C4-2B (cell line): Measurements from ENCODE around the gene CRIP2.
A peak's percentile ranks its signal among the peaks of the same experiment; 100 is the strongest.

Experiments
- H3K27ac ChIP-seq: fragments of 450-650 bp; 2 replicates; pipeline ENCODE4 v1.5.1; 2017
- ZFX ChIP-seq: fragments of 450-650 bp; IDR thresholded peaks from 2 replicates; pipeline ENCODE4 v1.6.1; 2017
- TF ChIP-seq, protein P1 (sequence below): fragments of 450-650 bp; conservative IDR thresholded peaks from 2 replicates; pipeline ENCODE4 v1.5.1; 2017; ENCODE audit warnings: mild to moderate bottlenecking

The CRIP2 gene

DNA sequence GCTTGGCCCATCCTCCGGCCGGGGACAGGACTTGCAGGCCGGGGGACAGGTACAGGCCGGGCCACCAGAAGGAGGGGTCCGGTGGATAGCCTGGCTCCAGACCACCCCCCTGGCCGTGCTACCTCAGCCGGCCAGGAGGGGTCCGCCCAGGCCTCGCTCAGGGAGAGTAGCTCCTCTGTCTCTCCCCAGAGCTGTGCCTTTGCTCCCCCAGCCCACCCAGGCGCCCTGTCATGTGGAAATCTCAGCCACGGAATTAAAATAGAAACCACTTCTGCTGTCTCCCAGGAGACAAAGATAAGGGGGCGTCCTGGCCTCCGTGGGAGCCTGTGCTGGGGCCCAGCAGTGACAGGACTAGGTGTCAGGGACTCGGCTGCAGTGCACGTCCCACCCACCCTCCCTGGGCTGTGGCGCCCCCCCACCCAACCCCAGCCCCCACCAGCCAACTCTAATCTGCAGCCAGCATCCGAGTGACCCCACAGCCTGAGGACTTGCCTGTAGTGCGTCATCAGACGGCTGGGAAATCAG lies 3.3 kb upstream of the CRIP2 start:
- no peak for TF ChIP-seq ZFX
- TF ChIP-seq, protein P1, sequence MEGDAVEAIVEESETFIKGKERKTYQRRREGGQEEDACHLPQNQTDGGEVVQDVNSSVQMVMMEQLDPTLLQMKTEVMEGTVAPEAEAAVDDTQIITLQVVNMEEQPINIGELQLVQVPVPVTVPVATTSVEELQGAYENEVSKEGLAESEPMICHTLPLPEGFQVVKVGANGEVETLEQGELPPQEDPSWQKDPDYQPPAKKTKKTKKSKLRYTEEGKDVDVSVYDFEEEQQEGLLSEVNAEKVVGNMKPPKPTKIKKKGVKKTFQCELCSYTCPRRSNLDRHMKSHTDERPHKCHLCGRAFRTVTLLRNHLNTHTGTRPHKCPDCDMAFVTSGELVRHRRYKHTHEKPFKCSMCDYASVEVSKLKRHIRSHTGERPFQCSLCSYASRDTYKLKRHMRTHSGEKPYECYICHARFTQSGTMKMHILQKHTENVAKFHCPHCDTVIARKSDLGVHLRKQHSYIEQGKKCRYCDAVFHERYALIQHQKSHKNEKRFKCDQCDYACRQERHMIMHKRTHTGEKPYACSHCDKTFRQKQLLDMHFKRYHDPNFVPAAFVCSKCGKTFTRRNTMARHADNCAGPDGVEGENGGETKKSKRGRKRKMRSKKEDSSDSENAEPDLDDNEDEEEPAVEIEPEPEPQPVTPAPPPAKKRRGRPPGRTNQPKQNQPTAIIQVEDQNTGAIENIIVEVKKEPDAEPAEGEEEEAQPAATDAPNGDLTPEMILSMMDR = no peak
- 0 out of 2 replicates have a peak overlapping the region, but pooled peaks have one; percentile 3 for H3K27ac ChIP-seq

DNA sequence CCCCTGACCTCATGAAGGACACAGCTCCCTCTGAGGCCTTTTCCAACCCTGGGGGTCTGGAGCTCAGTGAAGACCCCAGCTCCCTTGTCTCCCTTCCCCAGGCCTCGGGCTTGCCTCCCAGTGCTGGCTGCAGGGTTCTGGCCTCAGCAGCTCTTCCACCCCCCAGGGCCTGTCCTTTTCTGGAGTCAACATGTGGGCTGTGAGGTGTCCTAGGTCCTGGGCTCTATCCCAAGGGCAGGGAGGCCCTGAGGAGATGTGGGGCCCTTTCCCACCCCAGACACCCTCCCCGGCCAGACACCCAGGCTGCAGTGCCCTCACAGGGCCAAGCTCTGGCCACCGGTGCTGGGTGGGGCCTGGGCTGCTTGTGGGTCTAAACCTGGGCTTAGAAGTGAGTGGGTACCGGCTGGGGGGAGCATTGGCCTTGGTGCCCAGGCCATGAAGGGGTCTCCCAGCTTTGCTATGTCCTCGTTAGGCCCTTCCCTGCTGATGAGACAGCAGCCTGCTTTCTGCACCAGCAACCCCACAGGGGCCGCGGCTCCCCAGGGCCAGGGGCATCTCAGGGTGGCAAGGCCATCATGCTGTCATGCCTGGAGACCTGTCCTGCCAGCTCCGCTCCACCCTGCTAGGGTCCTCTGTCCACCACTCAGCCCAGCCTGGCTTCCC lies 2.7 kb upstream of the CRIP2 start:
- H3K27ac ChIP-seq = peak overlapping the region; percentile 84
- no peak for TF ChIP-seq ZFX
- TF ChIP-seq, protein P1 = no peak

DNA sequence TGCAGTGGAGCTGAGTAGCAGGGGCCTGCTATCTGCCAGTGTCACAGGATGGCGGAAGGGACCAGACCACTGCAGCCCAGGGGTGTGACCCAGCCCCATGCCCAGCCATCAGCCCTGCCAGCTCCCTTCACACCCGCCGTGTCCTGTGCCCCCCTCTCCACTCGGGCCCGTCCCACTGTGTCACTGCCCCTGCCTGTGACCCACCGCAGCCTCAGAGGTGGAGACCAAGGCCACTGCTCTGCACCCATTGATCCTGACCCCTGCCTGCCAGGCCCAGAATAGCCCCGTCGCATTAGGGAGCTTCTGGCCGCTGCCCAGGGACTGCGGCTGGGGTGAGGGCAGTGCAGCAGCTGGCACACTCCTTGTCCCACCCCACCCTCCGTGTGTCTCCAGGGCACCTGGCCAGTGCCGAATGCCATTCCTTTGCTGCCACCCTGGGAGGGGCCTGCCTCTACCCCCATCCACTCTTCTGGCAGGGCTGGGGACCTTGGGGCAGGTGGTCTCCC lies 2.1 kb upstream of the CRIP2 start:
- TF ChIP-seq, protein P1 = no peak
- TF ChIP-seq ZFX = no peak
- H3K27ac ChIP-seq = peak overlapping the region; percentile 84

DNA sequence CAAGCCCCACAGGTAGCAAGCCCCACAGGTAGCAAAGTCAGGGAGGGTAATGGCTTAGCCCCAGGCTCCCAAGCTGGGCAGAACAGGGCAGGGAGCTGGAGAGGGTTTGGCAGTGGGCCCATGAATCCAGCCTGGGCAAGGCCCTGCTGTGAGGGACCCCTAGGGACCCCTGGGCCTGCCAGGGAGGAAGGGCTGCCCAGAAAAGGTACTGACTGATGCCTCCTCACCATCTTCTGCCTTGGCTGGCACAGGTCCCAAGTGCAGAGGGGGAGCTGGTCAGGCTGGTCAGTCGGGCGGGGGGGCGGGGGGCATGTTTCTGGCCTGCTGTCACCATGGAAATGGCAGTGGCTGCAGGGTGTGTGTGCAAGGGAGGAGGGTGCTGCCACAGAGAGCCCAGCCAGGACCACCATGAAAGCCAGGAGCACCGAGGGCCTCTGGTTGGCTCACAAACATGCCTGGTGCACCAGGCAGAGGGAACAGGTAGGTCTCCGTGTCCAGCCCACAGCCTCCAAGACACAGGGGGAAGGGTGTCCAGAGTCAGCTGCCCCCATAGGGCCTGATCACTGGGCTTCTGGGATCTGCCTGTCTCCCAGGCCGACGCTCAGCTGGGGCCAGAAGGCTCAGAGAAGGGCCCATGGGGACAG lies 1.5 kb upstream of the CRIP2 start:
- H3K27ac ChIP-seq = peak overlapping the region; percentile 84
- TF ChIP-seq, protein P1 = no peak
- TF ChIP-seq ZFX = no peak

DNA sequence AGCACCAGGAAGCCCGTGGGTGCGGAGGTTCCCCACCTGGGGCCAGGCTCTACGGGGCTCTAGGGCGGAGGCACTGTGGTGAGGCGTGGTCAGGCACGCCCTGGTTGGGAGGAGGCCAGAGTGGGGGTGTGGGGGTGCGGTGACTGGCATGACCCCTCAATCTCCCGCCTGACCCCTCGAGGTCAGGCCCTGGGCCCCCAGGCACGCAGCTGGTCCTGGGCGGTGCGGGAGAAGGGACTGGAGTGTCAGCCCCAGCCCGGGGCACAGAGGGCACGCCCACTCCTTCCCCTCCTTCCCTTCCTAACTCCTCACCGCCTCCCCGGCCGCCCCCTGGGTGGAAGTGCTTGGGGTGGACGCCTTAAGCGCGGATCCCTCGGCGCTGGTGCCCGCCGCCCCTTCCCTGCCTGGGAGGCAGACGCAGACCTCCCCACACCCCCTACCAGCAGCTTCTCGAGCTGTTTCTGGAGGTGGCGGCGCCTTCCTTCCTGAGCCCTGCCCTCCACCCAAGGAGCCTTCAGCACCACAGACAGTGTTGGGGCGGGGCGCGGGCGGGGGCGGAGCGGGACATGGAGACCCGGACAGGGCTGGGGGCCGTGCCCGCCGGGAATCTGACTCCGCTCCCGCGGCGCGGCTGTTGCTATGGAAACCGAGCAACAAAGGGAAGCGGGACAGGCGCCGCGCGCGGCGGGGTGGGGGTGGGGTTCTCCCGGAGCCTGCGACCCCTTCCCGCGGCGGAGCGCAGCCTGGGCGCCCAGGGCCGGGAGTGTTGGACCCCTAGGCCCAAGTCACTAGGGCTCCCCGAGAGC lies 741 bp upstream of the CRIP2 start:
- peak overlapping the region; percentile 84 for H3K27ac ChIP-seq
- TF ChIP-seq, protein P1 = no peak
- no peak for TF ChIP-seq ZFX

DNA sequence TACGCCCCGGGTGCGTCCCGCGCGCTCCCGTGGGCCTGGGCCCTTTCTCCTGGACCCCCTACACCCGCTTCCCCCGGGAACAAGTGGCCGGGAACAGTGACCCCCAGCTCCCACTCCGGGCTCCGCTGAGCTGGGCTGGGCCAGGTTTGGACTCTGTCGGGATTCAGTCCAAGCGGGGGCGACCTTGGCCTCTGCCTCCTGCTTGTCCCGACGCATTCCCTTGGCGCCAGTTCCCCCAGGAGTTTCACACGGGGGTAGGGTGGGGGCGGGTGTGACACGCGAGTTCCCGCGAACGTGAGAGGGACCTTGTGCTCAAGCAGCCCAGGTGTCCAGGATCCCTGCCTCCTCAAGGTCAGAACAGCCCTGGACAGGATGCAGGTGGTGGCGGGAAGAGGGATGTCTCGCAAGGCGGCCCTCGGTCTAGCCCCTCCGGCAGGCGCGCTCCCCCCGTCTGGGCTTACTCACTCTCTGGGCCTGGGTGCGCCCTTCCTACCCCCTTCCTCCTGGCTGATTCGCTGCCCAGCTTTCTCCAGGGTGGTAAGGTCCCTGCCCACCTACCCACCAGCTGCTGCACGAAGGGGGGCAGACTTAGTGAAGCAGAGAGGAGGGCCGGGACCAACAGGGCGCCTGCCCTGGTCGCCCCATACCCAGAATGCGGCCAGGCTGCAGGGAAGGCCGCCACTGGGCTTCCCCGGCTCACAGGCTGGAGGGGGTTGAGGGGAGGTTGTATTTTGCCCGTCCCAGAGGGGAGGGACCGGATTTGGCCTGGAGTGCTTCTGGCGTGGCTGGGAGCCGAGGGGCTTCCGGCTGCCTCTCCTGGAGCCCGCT lies 862 bp downstream of the CRIP2 start:
- TF ChIP-seq ZFX = no peak
- TF ChIP-seq, protein P1 = no peak
- H3K27ac ChIP-seq = peak overlapping the region; percentile 84
